ENCODE measurements around the gene WIPF3. TPM values are rescaled to one million over a fixed set of nuclear protein-coding genes. Genes with fewer than 3 reads are reported as not detected.
"Not testable (repeated sequence)": the region's sequence is repeated elsewhere in the genome, so short reads cannot be mapped to it uniquely, and the experiment has no call there.

WIPF3 gene
- total RNA-seq, 1 experiment from 2014 or later, result not detected

DNA sequence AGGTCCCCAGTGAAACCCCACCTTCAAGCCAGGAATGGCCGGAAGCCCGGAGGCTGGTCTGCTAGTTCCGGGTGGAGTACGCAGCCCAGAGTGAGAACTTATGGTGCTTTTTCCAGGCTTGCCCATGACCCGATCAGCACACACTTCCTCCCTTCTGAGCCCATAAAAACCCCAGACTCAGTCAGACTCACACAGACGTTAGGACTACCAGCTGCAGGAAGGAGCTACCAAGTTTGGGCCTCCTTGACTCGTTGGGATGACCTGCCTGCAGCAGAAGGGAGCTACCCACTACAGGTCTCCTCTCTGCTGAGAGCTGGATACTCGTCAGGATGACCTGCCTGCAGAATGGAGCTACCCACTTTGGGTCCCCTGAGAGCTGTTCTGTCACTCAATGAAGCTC lies 144.2 kb downstream of the WIPF3 start:
- DNase-seq (ENCODE audit: low spot score), result no peak

DNA sequence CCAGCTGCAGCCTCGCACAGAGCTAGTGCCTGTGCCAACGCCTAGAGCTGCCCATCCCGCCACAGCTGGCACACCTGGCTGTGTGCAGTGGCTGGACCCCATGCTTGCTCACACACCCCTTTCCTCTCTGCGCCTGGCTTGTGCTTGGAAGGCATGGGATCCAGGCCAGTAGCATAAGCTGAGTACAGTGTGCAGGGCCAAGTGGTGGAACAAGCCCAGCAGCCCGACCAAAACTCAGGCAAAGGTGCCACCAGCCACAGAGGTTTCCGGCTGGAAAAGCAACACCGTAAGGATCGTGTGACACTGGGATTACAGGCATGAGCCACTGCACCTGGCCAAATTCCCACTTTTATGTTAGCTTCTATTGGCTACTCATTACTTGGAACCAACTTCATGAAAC lies 144.9 kb downstream of the WIPF3 start:
- no peak for DNase-seq (ENCODE audit: low spot score)

DNA sequence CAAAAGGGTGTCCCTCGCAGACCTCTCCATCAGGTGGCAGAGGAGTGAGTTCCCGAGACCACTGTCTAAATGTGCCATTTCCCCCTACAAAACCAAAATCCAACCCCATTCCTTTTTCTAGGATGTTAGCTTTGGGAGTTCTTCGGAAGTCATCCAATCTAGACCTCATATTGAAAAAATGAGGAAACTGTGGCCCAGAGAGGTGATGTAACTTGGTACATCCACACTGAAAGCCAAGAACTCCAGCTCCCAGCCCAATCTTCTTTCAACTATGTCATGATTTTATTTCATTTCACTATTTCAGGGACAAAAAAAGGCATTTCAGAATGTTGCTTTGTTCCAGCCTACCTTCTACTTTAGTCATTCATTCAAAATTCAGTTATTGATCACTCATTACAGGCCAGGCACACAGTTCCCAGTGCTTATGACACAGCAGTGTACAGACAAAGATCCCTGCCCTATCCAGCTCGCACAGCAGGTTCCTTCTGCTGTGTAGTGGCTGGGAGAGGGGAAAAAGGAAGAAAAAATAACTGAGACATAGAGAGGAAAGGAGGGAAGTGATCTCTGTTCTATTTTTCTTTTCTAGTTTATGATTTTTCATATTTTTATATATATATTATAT lies 147.5 kb downstream of the WIPF3 start:
- DNase-seq (ENCODE audit: low spot score), result no peak

DNA sequence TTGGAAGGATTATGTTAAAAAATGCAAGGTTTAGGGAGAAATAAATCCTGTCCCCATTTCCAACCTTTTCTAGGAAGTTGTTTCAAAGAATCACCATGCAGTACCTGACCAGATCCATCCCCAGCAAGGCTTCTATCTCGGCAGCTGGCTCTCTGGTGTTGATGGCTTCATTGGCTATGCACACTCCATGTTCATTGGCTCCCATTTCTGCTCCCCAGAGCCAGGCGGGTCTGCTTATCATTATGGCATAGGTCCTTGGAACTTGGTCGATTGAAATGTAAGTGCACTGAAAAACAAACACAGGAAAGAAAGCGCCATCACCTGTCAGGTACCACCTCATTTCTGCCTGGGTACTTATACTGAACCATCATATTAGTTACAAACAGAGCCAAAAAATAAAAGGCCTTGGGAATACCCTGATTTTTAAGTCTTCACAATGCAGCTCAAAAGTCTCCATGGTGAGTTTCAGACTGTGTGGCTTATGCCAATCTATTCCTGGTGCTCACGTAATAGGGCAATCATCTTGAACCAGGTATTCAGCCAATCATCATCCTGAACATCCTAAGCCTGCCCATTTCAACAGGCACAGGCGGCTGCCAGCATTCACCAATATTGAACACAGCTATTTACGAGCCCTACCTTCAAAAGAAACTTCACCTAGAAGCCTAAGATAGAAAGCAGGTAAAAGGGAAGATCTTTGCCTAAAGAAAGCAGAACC lies 148.9 kb downstream of the WIPF3 start:
- no peak for DNase-seq (ENCODE audit: low spot score)

DNA sequence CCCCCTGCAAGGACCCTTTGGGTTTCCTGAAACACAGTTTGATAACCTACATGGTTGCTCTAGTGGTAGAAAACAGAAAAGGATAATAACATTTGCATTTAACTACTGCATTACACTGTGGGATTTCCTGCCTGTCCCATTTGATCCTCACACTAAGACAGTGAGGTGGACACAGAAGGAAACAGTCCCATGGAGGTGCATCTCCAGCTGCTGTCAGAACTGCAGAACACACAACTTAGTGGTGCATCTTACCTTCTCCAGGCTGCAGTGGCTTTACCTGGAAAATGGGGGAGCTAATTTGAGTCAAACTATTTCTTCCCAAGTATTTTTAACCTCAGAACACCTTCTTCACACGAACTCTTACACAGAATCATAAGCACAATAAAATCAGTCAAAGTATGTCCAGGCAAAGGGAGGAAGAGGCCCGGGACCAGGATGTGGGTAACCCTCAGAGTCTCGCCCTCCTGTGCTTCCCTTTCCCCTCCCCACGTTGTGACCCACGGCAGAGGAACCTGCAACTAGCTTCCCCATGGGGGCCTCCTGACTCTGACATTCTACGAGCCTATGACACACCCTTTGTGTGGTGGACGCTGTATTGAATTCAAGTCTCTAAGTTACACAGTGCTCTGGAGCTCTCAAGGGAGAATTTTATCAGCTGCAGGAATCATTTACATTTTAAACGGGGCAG lies 149.6 kb downstream of the WIPF3 start:
- no peak for DNase-seq (ENCODE audit: low spot score)

DNA sequence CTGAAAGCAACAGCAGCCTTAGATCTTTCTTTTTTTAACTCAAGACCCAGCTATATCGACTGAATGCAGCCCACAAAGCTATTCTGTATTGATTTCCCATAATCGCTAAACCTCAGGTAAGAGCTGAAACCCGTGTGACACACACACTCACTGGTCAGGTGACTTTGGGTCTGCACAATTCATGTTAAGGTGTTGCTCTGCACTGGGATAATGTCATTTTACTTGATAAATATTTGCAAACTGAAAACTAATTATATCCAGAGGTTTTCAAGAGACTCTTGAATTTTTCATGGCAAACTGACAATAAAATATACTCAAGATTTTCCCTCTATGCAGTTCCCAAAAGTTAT lies 150.2 kb downstream of the WIPF3 start:
- DNase-seq (ENCODE audit: low spot score), result no peak

DNA sequence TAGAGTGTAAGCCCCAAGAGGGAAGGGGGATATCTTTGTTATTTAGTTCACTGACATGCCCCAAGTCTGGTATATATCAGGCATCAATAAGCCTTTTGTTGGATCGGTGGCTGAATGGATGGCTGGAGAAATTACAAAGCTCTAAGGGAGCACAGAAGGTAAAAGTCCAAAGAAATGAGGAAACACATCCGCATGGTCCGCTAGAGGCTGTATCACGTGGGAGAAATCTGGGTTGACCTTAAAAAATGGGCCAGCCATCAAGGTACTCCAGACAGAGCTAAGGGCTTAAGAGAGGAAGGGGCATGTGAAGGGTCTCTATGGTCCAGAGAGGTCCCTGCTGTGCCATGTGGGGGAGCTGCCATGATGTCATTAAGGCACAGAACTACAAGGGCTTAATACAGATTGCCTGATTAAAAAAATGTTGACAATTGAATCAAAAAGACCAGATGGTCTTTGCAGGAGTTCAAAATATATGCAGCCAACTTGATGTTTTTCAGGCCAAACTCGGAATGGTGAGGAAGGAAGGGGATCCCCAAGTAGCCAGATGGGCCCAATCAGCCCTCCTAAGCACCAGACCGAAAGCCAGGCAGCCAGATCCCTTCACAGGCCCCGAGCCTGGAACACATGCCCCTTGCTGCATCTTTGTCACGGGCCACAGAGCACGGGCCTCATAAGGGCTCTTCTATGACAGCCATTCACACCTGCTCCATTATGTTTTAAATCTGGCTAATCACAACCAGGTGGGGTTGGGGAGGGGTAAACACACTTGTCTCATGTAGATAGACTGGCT lies 151.4 kb downstream of the WIPF3 start:
- no peak for DNase-seq (ENCODE audit: low spot score)

DNA sequence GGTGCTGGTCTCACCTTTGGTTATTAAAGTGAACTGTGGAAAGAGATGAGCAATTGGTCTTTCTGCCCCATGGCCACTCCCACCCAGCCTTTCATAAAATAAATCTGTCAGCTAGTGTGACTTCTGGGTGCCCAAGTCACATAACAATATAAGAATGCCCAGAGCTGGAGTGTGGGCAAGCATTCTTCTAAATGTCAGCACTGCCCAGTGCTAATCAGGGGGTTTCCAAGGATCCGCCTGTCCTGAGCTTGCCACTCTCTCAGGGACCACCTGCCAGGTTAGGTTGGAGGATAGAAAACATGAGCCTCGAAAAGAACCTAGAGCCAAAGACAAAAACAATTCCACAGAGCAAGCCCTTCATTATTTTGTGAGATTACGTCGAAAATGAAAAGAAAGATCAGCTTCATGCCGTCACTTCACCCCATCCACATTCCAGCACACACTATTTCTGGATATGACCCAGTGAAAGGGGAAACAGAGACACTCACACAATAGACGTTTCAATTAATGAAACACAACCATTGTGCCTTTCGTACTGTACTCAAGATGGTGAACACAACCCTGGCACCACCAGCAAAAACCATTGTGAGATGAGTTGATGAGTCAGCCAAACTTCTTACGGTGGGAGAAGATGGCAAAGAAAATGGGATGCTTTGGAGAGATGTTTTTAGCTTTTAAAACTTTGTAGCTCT lies 152.5 kb downstream of the WIPF3 start:
- no peak for DNase-seq (ENCODE audit: low spot score)

DNA sequence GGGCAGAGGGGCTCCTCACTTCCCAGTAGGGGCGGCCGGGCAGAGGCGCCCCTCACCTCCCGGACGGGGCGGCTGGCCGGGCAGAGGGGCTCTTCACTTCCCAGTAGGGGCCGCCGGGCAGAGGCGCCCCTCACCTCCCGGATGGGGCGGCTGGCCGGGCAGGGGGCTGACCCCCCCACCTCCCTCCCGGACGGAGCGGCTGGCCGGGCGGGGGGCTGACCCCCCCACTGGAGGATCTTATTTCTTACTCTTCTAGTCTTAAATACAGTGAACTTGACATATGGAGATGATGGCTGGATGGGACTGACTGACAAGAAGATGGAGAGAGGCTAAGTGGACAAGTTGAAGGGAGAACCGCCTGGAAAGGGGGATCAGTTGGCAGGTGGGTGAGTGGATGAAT lies 155.3 kb downstream of the WIPF3 start:
- DNase-seq (ENCODE audit: low spot score), result not testable (repeated sequence)

DNA sequence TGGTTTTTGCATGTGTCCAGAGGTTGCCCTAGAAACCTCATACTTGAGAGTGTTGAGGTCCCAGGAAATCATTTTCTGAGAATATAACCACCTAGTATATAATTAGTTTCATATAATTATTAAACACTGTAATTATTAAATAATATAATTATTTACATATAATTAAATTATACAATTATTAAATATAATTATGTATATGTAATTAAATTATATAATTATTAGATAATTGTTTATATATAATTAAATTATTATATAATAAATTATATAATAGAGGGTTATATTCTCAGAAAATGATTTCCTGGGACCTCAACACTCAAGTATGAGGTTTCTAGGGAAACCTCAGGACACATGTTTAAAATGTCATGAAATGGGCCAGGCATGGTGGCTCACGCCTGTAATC lies 155.7 kb downstream of the WIPF3 start:
- DNase-seq (ENCODE audit: low spot score), result no peak

DNA sequence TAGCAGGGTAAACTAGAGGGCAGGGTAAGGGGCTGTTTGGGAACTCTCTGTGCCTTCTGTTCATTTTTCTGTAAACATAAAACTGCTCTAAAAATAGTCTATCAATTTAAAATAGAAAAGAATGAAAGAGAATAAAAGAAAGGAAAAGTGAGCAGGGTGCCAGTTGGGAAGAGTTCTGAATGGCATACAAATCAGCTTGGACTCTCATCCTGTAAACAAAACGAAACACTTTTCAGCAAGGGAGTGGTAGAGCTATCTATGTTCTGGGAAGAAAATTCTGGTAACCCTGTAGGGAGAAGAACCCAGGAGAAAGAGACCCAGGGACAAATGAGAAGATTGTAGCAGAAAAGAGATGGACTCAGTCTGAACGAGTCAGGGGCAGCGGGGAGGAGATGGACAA lies 158.7 kb downstream of the WIPF3 start:
- DNase-seq (ENCODE audit: low spot score), result no peak

Other genes with a start within 250 kb of the WIPF3 start
- gene PRR15, start 242.7 kb upstream of the WIPF3 start, total RNA-seq (2014; rRNA removed; shearing (Covaris generic)), result 0.41 TPM in 1 of 2 replicates, not detected in the other
- 190 and 195 TPM in 2 replicates for gene SCRN1, start 183.3 kb downstream of the WIPF3 start, total RNA-seq (2014; rRNA removed; shearing (Covaris generic))
- 13.4 and 17.2 TPM in 2 replicates for gene FKBP14, start 220.2 kb downstream of the WIPF3 start, total RNA-seq (2014; rRNA removed; shearing (Covaris generic))
- gene PLEKHA8, start 221.9 kb downstream of the WIPF3 start, total RNA-seq (2014; rRNA removed; shearing (Covaris generic)), result 27.1 and 29.5 TPM in 2 replicates